B cell (primary cell): Measurements from ENCODE around the gene PIGH. TPM values are rescaled to one million over a fixed set of nuclear protein-coding genes. Genes with fewer than 3 reads are reported as not detected.
"Not testable (repeated sequence)": the region's sequence is repeated elsewhere in the genome, so short reads cannot be mapped to it uniquely, and the experiment has no call there.

Source experiments
- ATAC-seq: fragments of 200-7000 bp; cut with Tn5 transposase; one replicate; pipeline ENCODE4 v1.10.0; 2021; ENCODE audit warnings: low read depth, mild to moderate bottlenecking, moderate number of reproducible peaks, moderate library complexity
- CTCF ChIA-PET: fragments of 350-600 bp; sonication (Branson Sonifier 250); formaldehyde crosslinking; loops from one replicate; lab custom pipeline; 2021; ENCODE audit warnings: antibody characterized with exemption, inconsistent platforms; lab: Charles Lee
- POLR2A ChIA-PET: fragments of 350-600 bp; sonication (Branson Sonifier 250); formaldehyde crosslinking; loops from one replicate; lab custom pipeline; 2021; ENCODE audit warnings: antibody characterized with exemption; lab: Charles Lee
- DNase-seq: peaks from one replicate; pipeline ENCODE4 v3.0.0; 2013
- H2AFZ ChIP-seq: 2 replicates; pipeline ENCODE4 v1.6.1; 2012; ENCODE audit warnings: mild to moderate bottlenecking, low read depth, low read length; ENCODE audit not compliant: insufficient read depth, poor library complexity, severe bottlenecking
- H3K27ac ChIP-seq, 2 donors: 1 replicate in 1 of 2; 2 replicates in 1 of 2; pipeline ENCODE4 v1.5.1; 2012 to 2013; ENCODE audit warnings: low read length in 2 of 2, mild to moderate bottlenecking in 2 of 2, moderate library complexity in 1 of 2
- H3K27me3 ChIP-seq, 4 experiments: fragments of 200-600 bp in 1 of 4; sonication (generic) in 1 of 4; replicated peaks in 1 of 4; 1 replicate in 2 of 4; 2 replicates in 2 of 4; pipeline versions ENCODE4 v1.6.1 to v1.7.0; 2013 to 2016; ENCODE audit warnings: low read length in 3 of 4, mild to moderate bottlenecking in 2 of 4, mixed read lengths in 1 of 4, moderate library complexity in 1 of 4; ENCODE audit not compliant: insufficient read depth in 4 of 4, control insufficient read depth in 3 of 4; ENCODE audit errors: control extremely low read depth in 1 of 4
- H3K36me3 ChIP-seq, 2 experiments: replicated peaks in 1 of 2; 1 replicate in 1 of 2; 2 replicates in 1 of 2; pipeline versions ENCODE4 v1.6.1 to v1.7.1; 2013; ENCODE audit warnings: low read length in 1 of 2; ENCODE audit not compliant: insufficient read depth in 2 of 2, control insufficient read depth in 1 of 2; ENCODE audit errors: control extremely low read depth in 1 of 2, extremely low read depth in 1 of 2
- H3K4me1 ChIP-seq, 2 donors: fragments of 200-600 bp in 1 of 2; sonication (generic) in 1 of 2; 1 replicate in 1 of 2; 2 replicates in 1 of 2; pipeline versions ENCODE4 v1.5.1 to v1.6.1; 2013 to 2017; ENCODE audit warnings: low read length in 2 of 2; ENCODE audit not compliant: control insufficient read depth in 2 of 2, insufficient read depth in 2 of 2
- H3K4me2 ChIP-seq: replicated peaks from 2 replicates; pipeline ENCODE3; 2012; ENCODE audit warnings: mild to moderate bottlenecking, low read depth, low read length; ENCODE audit not compliant: poor library complexity, severe bottlenecking
- H3K4me3 ChIP-seq, 5 experiments: fragments of 200-600 bp in 1 of 5; sonication (generic) in 1 of 5; 1 replicate in 3 of 5; 2 replicates in 2 of 5; pipeline versions ENCODE4 v1.5.1 to v1.7.0; 2011 to 2016; ENCODE audit warnings: low read length in 4 of 5, mild to moderate bottlenecking in 4 of 5, low read depth in 2 of 5, control low read depth in 1 of 5, moderate library complexity in 1 of 5; ENCODE audit not compliant: insufficient read depth in 1 of 5; ENCODE audit errors: control extremely low read depth in 1 of 5, extremely low read depth in 1 of 5
- H3K79me2 ChIP-seq: fragments of 200-600 bp; sonication (generic); one replicate; pipeline ENCODE4 v1.6.0; 2016; ENCODE audit warnings: low read length; ENCODE audit not compliant: control insufficient read depth, insufficient read depth
- H3K9ac ChIP-seq: fragments of 200-600 bp; sonication (generic); 2 replicates; pipeline ENCODE4 v1.6.1; 2017; ENCODE audit warnings: mild to moderate bottlenecking, low read length, moderate library complexity
- H3K9me3 ChIP-seq, 3 donors: one replicate each; pipeline versions ENCODE4 v1.6.1 to v1.7.1; 2013; ENCODE audit warnings: low read length in 2 of 3; ENCODE audit not compliant: control insufficient read depth in 2 of 3, insufficient read depth in 1 of 3; ENCODE audit errors: control extremely low read depth in 1 of 3
- H4K20me1 ChIP-seq: 2 replicates; pipeline ENCODE4 v1.6.0; 2012; ENCODE audit warnings: mild to moderate bottlenecking, low read length; ENCODE audit not compliant: insufficient read depth, control insufficient read depth, poor library complexity, severe bottlenecking
- H3K27ac Mint-ChIP-seq: one replicate; pipeline ENCODE4 v1.8.0; 2021; ENCODE audit warnings: mixed read lengths
- H3K27me3 Mint-ChIP-seq: one replicate; pipeline ENCODE4 v1.8.0; 2021; ENCODE audit warnings: mixed read lengths
- H3K4me1 Mint-ChIP-seq: one replicate; pipeline ENCODE4 v1.8.0; 2021; ENCODE audit warnings: mixed read lengths
- H3K4me3 Mint-ChIP-seq: one replicate; pipeline ENCODE4 v1.8.0; 2021; ENCODE audit warnings: mixed read lengths
- H3K9me3 Mint-ChIP-seq: one replicate; pipeline ENCODE4 v1.8.0; 2022; ENCODE audit warnings: mixed read lengths; ENCODE audit not compliant: insufficient read depth
- EZH2 ChIP-seq: IDR thresholded peaks from 2 replicates; pipeline ENCODE4 v1.6.1; 2012; ENCODE audit warnings: borderline replicate concordance, low read depth, mild to moderate bottlenecking, moderate library complexity, low read length; ENCODE audit not compliant: insufficient read depth, poor library complexity, severe bottlenecking
- WGBS: methylation state at CpG from one replicate; pipeline ENCODE4 v1.1.5; 2013; ENCODE audit warnings: missing lambda C conversion rate; ENCODE audit not compliant: insufficient coverage; 5-methylcytosine and 5-hydroxymethylcytosine counted together
- intact Hi-C: fragments of 100-400 bp; cut with micrococcal nuclease; formaldehyde crosslinking; loops from one replicate; pipeline ENCODE4 v1.10.0; 2022
- polyA plus RNA-seq: library from polyadenylated mRNA; depleted of rRNA; stranded (reverse); fragments of >200 nt; gene quantifications from 2 replicates; pipeline ENCODE4 v1.2.3, GENCODE V29; 2012
- total RNA-seq, 2 donors: library from RNA; stranded (reverse); fragments of 120-200 nt in 1 of 2; gene quantifications; 1 replicate in 1 of 2; 2 replicates in 1 of 2; pipeline versions ENCODE4 v1.2.3 to v1.2.4, GENCODE V29; 2013 to 2022
- TF ChIP-seq, protein P1 (sequence below): fragments of 200-600 bp; IDR thresholded peaks from one replicate; pipeline ENCODE4 v1.8.0; 2022; ENCODE audit warnings: antibody characterized with exemption, mild to moderate bottlenecking

Gene PIGH
- total and polyA plus RNA-seq, 2 donors (not counting 1 experiment from before 2014, with no cell fraction given): 26.7 to 48.0 TPM

DNA sequence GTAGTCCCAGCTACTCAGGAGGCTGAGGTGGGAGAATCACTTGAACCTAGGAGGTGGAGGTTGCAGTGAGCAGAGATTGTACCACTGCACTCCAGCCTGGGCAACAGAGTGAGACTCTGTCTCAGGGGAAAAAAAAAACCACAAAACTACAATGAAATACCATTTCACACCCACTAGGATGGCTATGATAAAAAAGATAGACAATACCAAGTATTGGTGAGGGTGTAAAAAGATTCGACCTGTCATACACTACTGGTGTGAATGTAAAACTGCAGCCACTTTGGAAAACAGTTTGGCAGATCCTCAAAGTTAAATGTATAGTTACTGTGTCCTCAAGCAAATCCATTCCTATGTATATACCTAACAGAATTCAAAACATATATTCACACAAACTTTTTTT lies 26.1 kb upstream of the PIGH start:
- intact Hi-C loops, DNase-seq: not testable (repeated sequence)

GRCh38 chr14:67623114-67623513 lies 23.0 kb upstream of the PIGH start:
- ChIA-PET POLR2A (no interaction called here), CTCF (no interaction called here)
- ATAC-seq: no peak
- Histone ChIP-seq H3K4me1 (peaks cover 12 to 18% of the 10 kb centered on the region in 2 donors), H3K4me3 (no peak overlapping the region), H3K9me3 (no peaks in the 10 kb centered on the region), H3K27ac (no peak overlapping the region), H4K20me1 (no peaks in the 10 kb centered on the region), H3K9ac (no peak overlapping the region), H3K27me3 (peaks cover 0 to 4% (median 0%) of the 10 kb centered on the region in 4 experiments), H2AFZ (no peak overlapping the region), H3K4me2 (no peak overlapping the region), H3K36me3 (no peaks in the 10 kb centered on the region), H3K79me2 (no peaks in the 10 kb centered on the region)
- TF ChIP-seq EZH2: no peak
- TF ChIP-seq, protein P1, sequence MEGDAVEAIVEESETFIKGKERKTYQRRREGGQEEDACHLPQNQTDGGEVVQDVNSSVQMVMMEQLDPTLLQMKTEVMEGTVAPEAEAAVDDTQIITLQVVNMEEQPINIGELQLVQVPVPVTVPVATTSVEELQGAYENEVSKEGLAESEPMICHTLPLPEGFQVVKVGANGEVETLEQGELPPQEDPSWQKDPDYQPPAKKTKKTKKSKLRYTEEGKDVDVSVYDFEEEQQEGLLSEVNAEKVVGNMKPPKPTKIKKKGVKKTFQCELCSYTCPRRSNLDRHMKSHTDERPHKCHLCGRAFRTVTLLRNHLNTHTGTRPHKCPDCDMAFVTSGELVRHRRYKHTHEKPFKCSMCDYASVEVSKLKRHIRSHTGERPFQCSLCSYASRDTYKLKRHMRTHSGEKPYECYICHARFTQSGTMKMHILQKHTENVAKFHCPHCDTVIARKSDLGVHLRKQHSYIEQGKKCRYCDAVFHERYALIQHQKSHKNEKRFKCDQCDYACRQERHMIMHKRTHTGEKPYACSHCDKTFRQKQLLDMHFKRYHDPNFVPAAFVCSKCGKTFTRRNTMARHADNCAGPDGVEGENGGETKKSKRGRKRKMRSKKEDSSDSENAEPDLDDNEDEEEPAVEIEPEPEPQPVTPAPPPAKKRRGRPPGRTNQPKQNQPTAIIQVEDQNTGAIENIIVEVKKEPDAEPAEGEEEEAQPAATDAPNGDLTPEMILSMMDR: no peak
- Mint-ChIP-seq H3K4me1 (peaks cover 23% of the 10 kb centered on the region), H3K27me3 (no peaks in the 10 kb centered on the region), H3K4me3 (no peak overlapping the region), H3K9me3 (no peaks in the 10 kb centered on the region), H3K27ac (no peak overlapping the region)
- no peak for DNase-seq
- intact Hi-C loops: no loop called here
- no CpG with 5 or more reads among the region's 2 CpGs for WGBS

More for the DNA sequence above, 26.1 kb upstream of the PIGH start:
- H3K9me3 Mint-ChIP-seq, H3K36me3 ChIP-seq, POLR2A ChIA-PET, H3K79me2 ChIP-seq, H3K4me3 ChIP-seq, H2AFZ ChIP-seq, H3K4me1 Mint-ChIP-seq, H3K4me1 ChIP-seq, H3K27me3 Mint-ChIP-seq, CTCF ChIA-PET, H3K27me3 ChIP-seq, H3K4me2 ChIP-seq, ATAC-seq, H3K9ac ChIP-seq, H3K9me3 ChIP-seq, H3K27ac Mint-ChIP-seq, H4K20me1 ChIP-seq, H3K27ac ChIP-seq, H3K4me3 Mint-ChIP-seq: not testable (repeated sequence)
- no CpG with 5 or more reads among the region's 1 CpG for whole genome bisulfite sequencing
